Measurements from ENCODE around the gene CKAP5. TPM values are rescaled to one million over a fixed set of nuclear protein-coding genes. Genes with fewer than 3 reads are reported as not detected.

CKAP5 gene
- total RNA-seq, 1 experiment from 2014 or later: 190 TPM

DNA sequence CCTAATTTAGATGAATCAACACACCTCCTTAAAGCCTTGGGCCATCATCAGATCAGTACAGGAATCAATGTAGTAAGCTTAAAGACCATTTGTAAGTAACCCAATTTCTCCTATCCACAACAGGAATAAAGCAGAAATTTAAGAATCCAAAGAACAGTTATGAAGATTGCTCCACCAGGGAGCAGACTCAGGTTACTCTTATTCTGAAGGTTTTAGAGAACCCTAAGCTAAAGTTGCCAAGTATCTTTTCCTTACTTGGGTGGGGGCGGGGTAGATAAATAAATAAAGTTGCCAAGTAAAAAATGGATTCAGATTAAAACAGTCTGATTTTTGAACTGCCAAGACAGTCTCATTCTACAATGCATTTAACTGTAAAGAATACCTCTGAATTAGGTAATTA, 18.1 kb downstream of the CKAP5 start:
- no peak overlapping the region for H3K23ac ChIP-seq (ENCODE audit: insufficient read length, low read depth, low read length)
- WGBS (ENCODE audit: extremely low coverage, insufficient read length, low lambda C conversion rate): no CpG with 5 or more reads among the region's 1 CpG
- TF ChIP-seq, protein P1, sequence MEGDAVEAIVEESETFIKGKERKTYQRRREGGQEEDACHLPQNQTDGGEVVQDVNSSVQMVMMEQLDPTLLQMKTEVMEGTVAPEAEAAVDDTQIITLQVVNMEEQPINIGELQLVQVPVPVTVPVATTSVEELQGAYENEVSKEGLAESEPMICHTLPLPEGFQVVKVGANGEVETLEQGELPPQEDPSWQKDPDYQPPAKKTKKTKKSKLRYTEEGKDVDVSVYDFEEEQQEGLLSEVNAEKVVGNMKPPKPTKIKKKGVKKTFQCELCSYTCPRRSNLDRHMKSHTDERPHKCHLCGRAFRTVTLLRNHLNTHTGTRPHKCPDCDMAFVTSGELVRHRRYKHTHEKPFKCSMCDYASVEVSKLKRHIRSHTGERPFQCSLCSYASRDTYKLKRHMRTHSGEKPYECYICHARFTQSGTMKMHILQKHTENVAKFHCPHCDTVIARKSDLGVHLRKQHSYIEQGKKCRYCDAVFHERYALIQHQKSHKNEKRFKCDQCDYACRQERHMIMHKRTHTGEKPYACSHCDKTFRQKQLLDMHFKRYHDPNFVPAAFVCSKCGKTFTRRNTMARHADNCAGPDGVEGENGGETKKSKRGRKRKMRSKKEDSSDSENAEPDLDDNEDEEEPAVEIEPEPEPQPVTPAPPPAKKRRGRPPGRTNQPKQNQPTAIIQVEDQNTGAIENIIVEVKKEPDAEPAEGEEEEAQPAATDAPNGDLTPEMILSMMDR (conservative IDR thresholded peaks at IDR 0.05): no peak
- H3T11ph ChIP-seq (ENCODE audit: low read length): no peak overlapping the region
- no peak overlapping the region for H2BK120ac ChIP-seq (ENCODE audit: low read depth, low read length, poor library complexity, severe bottlenecking)
- no peak overlapping the region for H4K5ac ChIP-seq (ENCODE audit: insufficient read length, low read depth, low read length)
- H2AFZ ChIP-seq (ENCODE audit: low read length): no peak overlapping the region
- H2BK20ac ChIP-seq (ENCODE audit: low read depth, low read length, poor library complexity, severe bottlenecking): no peak overlapping the region
- H3K9ac ChIP-seq (ENCODE audit: extremely low read depth, insufficient read length, low read length): no peak overlapping the region
- Mint-ChIP-seq H3K9me3 (no peaks in the 10 kb centered on the region), H3K4me3 (no peak overlapping the region), H3K4me1 (peaks cover 35 to 39% of the 10 kb centered on the region in 2 experiments), H3K27ac (peak overlapping the region in 1 of 3 experiments; percentile 87; a peak in 2 of 7 replicates), H3K27me3 (ENCODE audit: low read depth) (no peaks in the 10 kb centered on the region), H3K36me3 (ENCODE audit: insufficient read depth in 1 of 3, low read depth in 3 of 3) (peaks cover 0 to 9% (median 5%) of the 10 kb centered on the region in 3 experiments; a peak in 4 of 7 replicates)
- peaks cover 27% of the 10 kb centered on the region; the same call in 1 of the 2 replicates for H3K79me2 ChIP-seq (ENCODE audit: insufficient read depth, low read length)
- H2BK12ac ChIP-seq (ENCODE audit: insufficient read length, low read depth, low read length): no peak overlapping the region
- H3K4ac ChIP-seq (ENCODE audit: low read depth, low read length): no peak overlapping the region
- no peak overlapping the region for H3K27ac ChIP-seq (ENCODE audit: insufficient read length, low read depth, low read length)
- no peak overlapping the region for H2BK5ac ChIP-seq (ENCODE audit: insufficient read length, low read length)
- H2AK5ac ChIP-seq (ENCODE audit: insufficient read length, low read length): no peak overlapping the region
- no peak overlapping the region for H3K56ac ChIP-seq (ENCODE audit: insufficient read length, low read depth, low read length)
- H3K4me2 ChIP-seq (ENCODE audit: insufficient read depth, insufficient read length, low read length): no peak overlapping the region
- no peak overlapping the region for H4K91ac ChIP-seq (ENCODE audit: insufficient read length, low read depth, low read length)
- H3K9me3 ChIP-seq (ENCODE audit: control insufficient read depth, low read depth, low read length): no peaks in the 10 kb centered on the region
- H4K8ac ChIP-seq (replicated peaks; ENCODE audit: insufficient read length, low read depth, low read length): no peak overlapping the region
- no peaks in the 10 kb centered on the region for H4K20me1 ChIP-seq (ENCODE audit: control insufficient read depth, insufficient read depth, insufficient read length)
- no peaks in the 10 kb centered on the region for H3K4me1 ChIP-seq (ENCODE audit: insufficient read depth, low read length)
- no peak overlapping the region for H2BK15ac ChIP-seq (ENCODE audit: low read depth, low read length)
- no peak for DNase-seq
- no peaks in the 10 kb centered on the region for H3K27me3 ChIP-seq (ENCODE audit: insufficient read depth, low read length)
- no peak overlapping the region for H3K18ac ChIP-seq (ENCODE audit: insufficient read length, low read depth, low read length)
- no peak overlapping the region for H3K14ac ChIP-seq (ENCODE audit: insufficient read depth, low read length)
- H3K79me1 ChIP-seq (ENCODE audit: insufficient read depth, low read depth, low read length, poor library complexity, severe bottlenecking): peaks cover 9% of the 10 kb centered on the region
- H3K23me2 ChIP-seq (ENCODE audit: insufficient read length, low read depth, low read length, poor library complexity, severe bottlenecking): no peaks in the 10 kb centered on the region
